Astrocyte (in vitro differentiated cells and primary cell): Measurements from ENCODE around the gene WDR47. TPM values are rescaled to one million over a fixed set of nuclear protein-coding genes. Genes with fewer than 3 reads are reported as not detected.
"Not testable (repeated sequence)": the region's sequence is repeated elsewhere in the genome, so short reads cannot be mapped to it uniquely, and the experiment has no call there.

ENCODE experiments used
- DNase-seq: peaks from one replicate; pipeline ENCODE4 v3.0.0-alpha.2; 2010; ENCODE audit warnings: low read depth
- FAIRE-seq: peaks from 2 replicates; lab custom pipeline; 2011; peaks lifted over from hg19 to GRCh38; lab: Jason Lieb, UNC
- H2AFZ ChIP-seq: 2 replicates; pipeline ENCODE4 v1.6.0; 2012; ENCODE audit warnings: low read depth, low read length, inconsistent platforms
- H3K27ac ChIP-seq: 2 replicates; pipeline ENCODE4 v1.5.1; 2011; ENCODE audit warnings: low read depth, low read length, inconsistent platforms
- H3K27me3 ChIP-seq: 2 replicates; pipeline ENCODE4 v1.6.0; 2011; ENCODE audit warnings: low read length, inconsistent platforms; ENCODE audit not compliant: insufficient read depth
- H3K36me3 ChIP-seq: 2 replicates; pipeline ENCODE4 v1.5.1; 2011; ENCODE audit warnings: low read length, inconsistent platforms; ENCODE audit not compliant: insufficient read depth
- H3K4me1 ChIP-seq: 2 replicates; pipeline ENCODE4 v1.5.1; 2011; ENCODE audit warnings: low read length, inconsistent platforms; ENCODE audit not compliant: insufficient read depth
- H3K4me2 ChIP-seq: 2 replicates; pipeline ENCODE4 v1.6.0; 2012; ENCODE audit warnings: low read length, inconsistent platforms
- H3K4me3 ChIP-seq: 2 replicates; pipeline ENCODE4 v1.5.1; 2011; ENCODE audit warnings: low read depth, mild to moderate bottlenecking, low read length, inconsistent platforms; ENCODE audit not compliant: insufficient read depth
- H3K79me2 ChIP-seq: 2 replicates; pipeline ENCODE4 v1.6.0; 2012; ENCODE audit warnings: mild to moderate bottlenecking, low read length, inconsistent platforms; ENCODE audit not compliant: insufficient read depth
- H3K9ac ChIP-seq: 2 replicates; pipeline ENCODE4 v1.6.0; 2012; ENCODE audit warnings: mild to moderate bottlenecking, low read length, inconsistent platforms
- H3K9me3 ChIP-seq: 2 replicates; pipeline ENCODE4 v1.5.1; 2012; ENCODE audit warnings: low read depth, mild to moderate bottlenecking, low read length, inconsistent platforms; ENCODE audit not compliant: insufficient read depth
- H4K20me1 ChIP-seq: 2 replicates; pipeline ENCODE4 v1.6.0; 2012; ENCODE audit warnings: low read length, inconsistent platforms; ENCODE audit not compliant: insufficient read depth
- H3K27ac Mint-ChIP-seq: one replicate; pipeline ENCODE4 v1.8.0; 2021; ENCODE audit warnings: mild to moderate bottlenecking, mixed read lengths; ENCODE audit not compliant: unreplicated experiment
- H3K27me3 Mint-ChIP-seq: one replicate; pipeline ENCODE4 v1.8.0; 2021; ENCODE audit warnings: low read depth, mixed read lengths; ENCODE audit not compliant: unreplicated experiment
- H3K36me3 Mint-ChIP-seq: one replicate; pipeline ENCODE4 v1.8.0; 2021; ENCODE audit warnings: low read depth, mixed read lengths; ENCODE audit not compliant: unreplicated experiment
- H3K4me1 Mint-ChIP-seq: one replicate; pipeline ENCODE4 v1.8.0; 2021; ENCODE audit warnings: low read depth, mixed read lengths; ENCODE audit not compliant: unreplicated experiment
- H3K4me3 Mint-ChIP-seq: one replicate; pipeline ENCODE4 v1.8.0; 2021; ENCODE audit warnings: mild to moderate bottlenecking, moderate library complexity, mixed read lengths; ENCODE audit not compliant: unreplicated experiment
- H3K9me3 Mint-ChIP-seq: one replicate; pipeline ENCODE4 v1.8.0; 2021; ENCODE audit warnings: mild to moderate bottlenecking, mixed read lengths; ENCODE audit not compliant: unreplicated experiment
- EZH2 ChIP-seq: IDR thresholded peaks from 2 replicates; pipeline ENCODE4 v1.6.1; 2012; ENCODE audit warnings: mild to moderate bottlenecking, low read length, inconsistent platforms; ENCODE audit not compliant: insufficient read depth
- total RNA-seq: library from RNA; stranded (reverse); gene quantifications from 2 replicates; pipeline ENCODE4 v1.2.1, GENCODE V29; 2021
- TF ChIP-seq, protein P1 (sequence below): IDR thresholded peaks from 2 replicates; pipeline ENCODE4 v1.5.1; 2011; ENCODE audit warnings: low read depth, mild to moderate bottlenecking, inconsistent platforms, low read length, moderate library complexity; ENCODE audit not compliant: insufficient read depth

Gene WDR47
- total RNA-seq, 1 donor from 2014 or later: 34.2 TPM

GRCh38 chr1:109040627-109040988 is 1.3 kb downstream of the WDR47 start:
- Histone ChIP-seq H3K36me3 (no peaks in the 10 kb centered on the region), H3K9ac (peak overlapping the region; percentile 87), H3K79me2 (peaks cover 54% of the 10 kb centered on the region), H2AFZ (no peak overlapping the region), H4K20me1 (peaks cover 28% of the 10 kb centered on the region), H3K27ac (no peak overlapping the region), H3K27me3 (no peaks in the 10 kb centered on the region), H3K4me1 (peaks cover 9% of the 10 kb centered on the region), H3K9me3 (no peaks in the 10 kb centered on the region), H3K4me2 (peak overlapping the region; percentile 92), H3K4me3 (peak overlapping the region; percentile 89)
- no peak for TF ChIP-seq EZH2
- TF ChIP-seq, protein P1, sequence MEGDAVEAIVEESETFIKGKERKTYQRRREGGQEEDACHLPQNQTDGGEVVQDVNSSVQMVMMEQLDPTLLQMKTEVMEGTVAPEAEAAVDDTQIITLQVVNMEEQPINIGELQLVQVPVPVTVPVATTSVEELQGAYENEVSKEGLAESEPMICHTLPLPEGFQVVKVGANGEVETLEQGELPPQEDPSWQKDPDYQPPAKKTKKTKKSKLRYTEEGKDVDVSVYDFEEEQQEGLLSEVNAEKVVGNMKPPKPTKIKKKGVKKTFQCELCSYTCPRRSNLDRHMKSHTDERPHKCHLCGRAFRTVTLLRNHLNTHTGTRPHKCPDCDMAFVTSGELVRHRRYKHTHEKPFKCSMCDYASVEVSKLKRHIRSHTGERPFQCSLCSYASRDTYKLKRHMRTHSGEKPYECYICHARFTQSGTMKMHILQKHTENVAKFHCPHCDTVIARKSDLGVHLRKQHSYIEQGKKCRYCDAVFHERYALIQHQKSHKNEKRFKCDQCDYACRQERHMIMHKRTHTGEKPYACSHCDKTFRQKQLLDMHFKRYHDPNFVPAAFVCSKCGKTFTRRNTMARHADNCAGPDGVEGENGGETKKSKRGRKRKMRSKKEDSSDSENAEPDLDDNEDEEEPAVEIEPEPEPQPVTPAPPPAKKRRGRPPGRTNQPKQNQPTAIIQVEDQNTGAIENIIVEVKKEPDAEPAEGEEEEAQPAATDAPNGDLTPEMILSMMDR: no peak
- FAIRE-seq (no peak), DNase-seq (no peak)
- H3K27me3 Mint-ChIP-seq: no peaks in the 10 kb centered on the region
- H3K4me3 Mint-ChIP-seq: peak overlapping the region; percentile 89
- H3K27ac Mint-ChIP-seq: peak overlapping the region; percentile 66
- no peaks in the 10 kb centered on the region for H3K9me3 Mint-ChIP-seq
- peaks cover 4% of the 10 kb centered on the region for H3K36me3 Mint-ChIP-seq
- no peaks in the 10 kb centered on the region for H3K4me1 Mint-ChIP-seq

DNA sequence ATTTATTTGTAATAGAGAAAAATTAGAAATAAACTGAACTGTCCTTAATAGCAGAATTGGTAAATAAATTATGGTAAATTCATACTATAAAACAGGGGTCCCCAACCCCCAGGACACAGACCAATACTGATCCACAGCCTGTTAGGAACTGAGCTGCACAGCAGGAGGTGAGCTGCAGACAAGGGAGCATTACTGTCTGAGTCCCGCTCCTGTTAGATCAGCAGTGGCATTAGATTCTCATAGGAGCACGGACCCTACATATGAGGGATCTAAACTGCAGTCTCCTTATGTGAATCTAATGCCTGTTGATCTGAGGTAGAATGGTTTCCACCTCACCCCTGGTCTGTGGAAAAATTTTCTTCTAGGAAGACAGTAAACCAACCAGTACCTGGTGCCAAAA is 7.5 kb downstream of the WDR47 start:
- H3K79me2 ChIP-seq: peaks cover 88% of the 10 kb centered on the region
- Mint-ChIP-seq H3K36me3 (peaks cover 4% of the 10 kb centered on the region), H3K27me3 (no peaks in the 10 kb centered on the region), H3K9me3 (no peaks in the 10 kb centered on the region), H3K4me3 (no peak overlapping the region), H3K4me1 (no peaks in the 10 kb centered on the region), H3K27ac (no peak overlapping the region)
- no peak overlapping the region for H3K9ac ChIP-seq
- no peaks in the 10 kb centered on the region for H3K36me3 ChIP-seq
- H3K4me2 ChIP-seq: no peak overlapping the region
- no peaks in the 10 kb centered on the region for H3K4me1 ChIP-seq
- H4K20me1 ChIP-seq: peaks cover 54% of the 10 kb centered on the region
- TF ChIP-seq EZH2: no peak
- TF ChIP-seq, protein P1: no peak
- H3K27ac ChIP-seq: no peak overlapping the region
- H3K27me3 ChIP-seq: no peaks in the 10 kb centered on the region
- H2AFZ ChIP-seq: no peak overlapping the region
- H3K4me3 ChIP-seq: no peak overlapping the region
- FAIRE-seq (no peak), DNase-seq (no peak)
- no peaks in the 10 kb centered on the region for H3K9me3 ChIP-seq

DNA sequence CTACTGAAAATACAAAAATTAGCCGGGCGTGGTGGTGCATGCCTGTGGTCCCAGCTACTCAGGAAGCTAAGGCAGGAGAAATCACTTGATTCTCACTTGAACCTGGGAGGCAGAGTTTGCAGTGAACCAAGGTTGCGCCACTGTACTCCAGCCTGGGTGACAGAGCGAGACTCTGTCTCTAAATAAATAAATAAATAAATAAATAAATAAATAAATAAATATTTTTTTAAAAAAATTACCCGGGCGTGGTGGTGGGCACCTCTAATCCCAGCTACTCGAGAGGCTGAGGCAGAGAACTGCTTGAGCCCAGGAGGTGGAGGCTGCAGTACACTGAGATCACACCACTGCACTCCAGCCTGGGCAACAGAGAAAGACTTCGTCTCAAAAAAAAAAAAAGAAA is 12.4 kb downstream of the WDR47 start:
- not testable (repeated sequence) for H3K27me3 ChIP-seq, H3K4me1 ChIP-seq, H3K4me3 ChIP-seq, H3K4me2 ChIP-seq, H3K36me3 ChIP-seq, H3K27ac Mint-ChIP-seq, DNase-seq, H2AFZ ChIP-seq, FAIRE-seq, H3K27me3 Mint-ChIP-seq, H3K9me3 ChIP-seq, H3K36me3 Mint-ChIP-seq, H3K9ac ChIP-seq, H3K4me3 Mint-ChIP-seq, H3K9me3 Mint-ChIP-seq, H3K4me1 Mint-ChIP-seq, H3K27ac ChIP-seq
- Histone ChIP-seq H3K79me2 (peaks cover 79% of the 10 kb centered on the region), H4K20me1 (peaks cover 46% of the 10 kb centered on the region)
